PC-3 (cell line): ENCODE results near the gene MALAT1.

ENCODE experiments used
- CTCF ChIP-seq: fragments of 300-600 bp; sonication (generic); conservative IDR thresholded peaks from 2 replicates; pipeline ENCODE4 v1.5.1; 2017; ENCODE audit warnings: antibody characterized with exemption, low read depth, mild to moderate bottlenecking, low read length
- EZH2 ChIP-seq: fragments of 300-600 bp; sonication (generic); IDR thresholded peaks from one replicate; pipeline ENCODE4 v1.6.1; 2017; ENCODE audit warnings: antibody characterized with exemption, mild to moderate bottlenecking, low read length; ENCODE audit not compliant: unreplicated experiment
- EZH2phosphoT487 ChIP-seq: fragments of 300-600 bp; sonication (generic); IDR thresholded peaks from 2 replicates; pipeline ENCODE4 v1.6.1; 2018; ENCODE audit warnings: mild to moderate bottlenecking, antibody characterized with exemption, low read length, borderline replicate concordance

GRCh38 chr11:65491163-65491465 lies 7.7 kb upstream of the MALAT1 start:
- TF ChIP-seq CTCF (no peak), EZH2phosphoT487 (no peak), EZH2 (no peak)
